ENCODE data around the gene ATP6V1G1. TPM values are rescaled to one million over a fixed set of nuclear protein-coding genes. Genes with fewer than 3 reads are reported as not detected.

ATP6V1G1 gene
- total and polyA plus RNA-seq, 2 experiments from 2014 or later = 166 to 509 TPM

DNA sequence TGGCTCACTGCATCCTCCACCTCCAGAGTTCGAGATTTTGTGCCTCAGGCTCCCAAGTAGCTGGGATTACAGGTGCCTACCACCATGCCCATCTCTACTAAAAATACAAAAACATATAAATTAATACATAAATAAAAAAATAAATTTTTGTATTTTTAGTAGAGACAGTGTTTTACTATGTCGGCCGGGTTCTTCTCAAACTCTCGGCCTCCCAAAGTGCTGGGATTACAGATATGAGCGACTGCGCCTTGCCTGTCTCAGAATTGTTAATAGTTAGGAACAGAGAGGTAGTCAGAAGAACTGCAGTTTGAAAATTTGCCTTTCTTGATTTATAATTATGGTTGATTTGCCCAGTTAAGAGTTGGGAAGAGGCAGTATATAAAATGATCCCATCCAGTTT is 2.8 kb downstream of the ATP6V1G1 start (continued):
- TF ChIP-seq, protein P1, sequence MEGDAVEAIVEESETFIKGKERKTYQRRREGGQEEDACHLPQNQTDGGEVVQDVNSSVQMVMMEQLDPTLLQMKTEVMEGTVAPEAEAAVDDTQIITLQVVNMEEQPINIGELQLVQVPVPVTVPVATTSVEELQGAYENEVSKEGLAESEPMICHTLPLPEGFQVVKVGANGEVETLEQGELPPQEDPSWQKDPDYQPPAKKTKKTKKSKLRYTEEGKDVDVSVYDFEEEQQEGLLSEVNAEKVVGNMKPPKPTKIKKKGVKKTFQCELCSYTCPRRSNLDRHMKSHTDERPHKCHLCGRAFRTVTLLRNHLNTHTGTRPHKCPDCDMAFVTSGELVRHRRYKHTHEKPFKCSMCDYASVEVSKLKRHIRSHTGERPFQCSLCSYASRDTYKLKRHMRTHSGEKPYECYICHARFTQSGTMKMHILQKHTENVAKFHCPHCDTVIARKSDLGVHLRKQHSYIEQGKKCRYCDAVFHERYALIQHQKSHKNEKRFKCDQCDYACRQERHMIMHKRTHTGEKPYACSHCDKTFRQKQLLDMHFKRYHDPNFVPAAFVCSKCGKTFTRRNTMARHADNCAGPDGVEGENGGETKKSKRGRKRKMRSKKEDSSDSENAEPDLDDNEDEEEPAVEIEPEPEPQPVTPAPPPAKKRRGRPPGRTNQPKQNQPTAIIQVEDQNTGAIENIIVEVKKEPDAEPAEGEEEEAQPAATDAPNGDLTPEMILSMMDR (conservative IDR thresholded peaks at IDR 0.05; ENCODE audit: low read depth in 2 of 2) = no peak
- no peak for TF ChIP-seq EZH2phosphoT487 (IDR thresholded peaks at IDR 0.05; ENCODE audit: unreplicated experiment)
- TF ChIP-seq, protein P2, sequence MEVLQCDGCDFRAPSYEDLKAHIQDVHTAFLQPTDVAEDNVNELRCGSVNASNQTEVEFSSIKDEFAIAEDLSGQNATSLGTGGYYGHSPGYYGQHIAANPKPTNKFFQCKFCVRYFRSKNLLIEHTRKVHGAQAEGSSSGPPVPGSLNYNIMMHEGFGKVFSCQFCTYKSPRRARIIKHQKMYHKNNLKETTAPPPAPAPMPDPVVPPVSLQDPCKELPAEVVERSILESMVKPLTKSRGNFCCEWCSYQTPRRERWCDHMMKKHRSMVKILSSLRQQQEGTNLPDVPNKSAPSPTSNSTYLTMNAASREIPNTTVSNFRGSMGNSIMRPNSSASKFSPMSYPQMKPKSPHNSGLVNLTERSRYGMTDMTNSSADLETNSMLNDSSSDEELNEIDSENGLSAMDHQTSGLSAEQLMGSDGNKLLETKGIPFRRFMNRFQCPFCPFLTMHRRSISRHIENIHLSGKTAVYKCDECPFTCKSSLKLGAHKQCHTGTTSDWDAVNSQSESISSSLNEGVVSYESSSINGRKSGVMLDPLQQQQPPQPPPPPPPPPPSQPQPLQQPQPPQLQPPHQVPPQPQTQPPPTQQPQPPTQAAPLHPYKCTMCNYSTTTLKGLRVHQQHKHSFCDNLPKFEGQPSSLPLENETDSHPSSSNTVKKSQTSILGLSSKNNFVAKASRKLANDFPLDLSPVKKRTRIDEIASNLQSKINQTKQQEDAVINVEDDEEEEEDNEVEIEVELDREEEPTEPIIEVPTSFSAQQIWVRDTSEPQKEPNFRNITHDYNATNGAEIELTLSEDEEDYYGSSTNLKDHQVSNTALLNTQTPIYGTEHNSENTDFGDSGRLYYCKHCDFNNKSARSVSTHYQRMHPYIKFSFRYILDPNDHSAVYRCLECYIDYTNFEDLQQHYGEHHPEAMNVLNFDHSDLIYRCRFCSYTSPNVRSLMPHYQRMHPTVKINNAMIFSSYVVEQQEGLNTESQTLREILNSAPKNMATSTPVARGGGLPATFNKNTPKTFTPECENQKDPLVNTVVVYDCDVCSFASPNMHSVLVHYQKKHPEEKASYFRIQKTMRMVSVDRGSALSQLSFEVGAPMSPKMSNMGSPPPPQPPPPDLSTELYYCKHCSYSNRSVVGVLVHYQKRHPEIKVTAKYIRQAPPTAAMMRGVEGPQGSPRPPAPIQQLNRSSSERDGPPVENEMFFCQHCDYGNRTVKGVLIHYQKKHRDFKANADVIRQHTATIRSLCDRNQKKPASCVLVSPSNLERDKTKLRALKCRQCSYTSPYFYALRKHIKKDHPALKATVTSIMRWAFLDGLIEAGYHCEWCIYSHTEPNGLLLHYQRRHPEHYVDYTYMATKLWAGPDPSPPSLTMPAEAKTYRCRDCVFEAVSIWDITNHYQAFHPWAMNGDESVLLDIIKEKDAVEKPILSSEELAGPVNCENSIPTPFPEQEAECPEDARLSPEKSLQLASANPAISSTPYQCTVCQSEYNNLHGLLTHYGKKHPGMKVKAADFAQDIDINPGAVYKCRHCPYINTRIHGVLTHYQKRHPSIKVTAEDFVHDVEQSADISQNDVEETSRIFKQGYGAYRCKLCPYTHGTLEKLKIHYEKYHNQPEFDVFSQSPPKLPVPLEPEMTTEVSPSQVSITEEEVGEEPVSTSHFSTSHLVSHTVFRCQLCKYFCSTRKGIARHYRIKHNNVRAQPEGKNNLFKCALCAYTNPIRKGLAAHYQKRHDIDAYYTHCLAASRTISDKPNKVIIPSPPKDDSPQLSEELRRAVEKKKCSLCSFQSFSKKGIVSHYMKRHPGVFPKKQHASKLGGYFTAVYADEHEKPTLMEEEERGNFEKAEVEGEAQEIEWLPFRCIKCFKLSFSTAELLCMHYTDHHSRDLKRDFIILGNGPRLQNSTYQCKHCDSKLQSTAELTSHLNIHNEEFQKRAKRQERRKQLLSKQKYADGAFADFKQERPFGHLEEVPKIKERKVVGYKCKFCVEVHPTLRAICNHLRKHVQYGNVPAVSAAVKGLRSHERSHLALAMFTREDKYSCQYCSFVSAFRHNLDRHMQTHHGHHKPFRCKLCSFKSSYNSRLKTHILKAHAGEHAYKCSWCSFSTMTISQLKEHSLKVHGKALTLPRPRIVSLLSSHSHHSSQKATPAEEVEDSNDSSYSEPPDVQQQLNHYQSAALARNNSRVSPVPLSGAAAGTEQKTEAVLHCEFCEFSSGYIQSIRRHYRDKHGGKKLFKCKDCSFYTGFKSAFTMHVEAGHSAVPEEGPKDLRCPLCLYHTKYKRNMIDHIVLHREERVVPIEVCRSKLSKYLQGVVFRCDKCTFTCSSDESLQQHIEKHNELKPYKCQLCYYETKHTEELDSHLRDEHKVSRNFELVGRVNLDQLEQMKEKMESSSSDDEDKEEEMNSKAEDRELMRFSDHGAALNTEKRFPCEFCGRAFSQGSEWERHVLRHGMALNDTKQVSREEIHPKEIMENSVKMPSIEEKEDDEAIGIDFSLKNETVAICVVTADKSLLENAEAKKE (CRISPR knock-in tag; IDR thresholded peaks at IDR 0.05) = no peak

DNA sequence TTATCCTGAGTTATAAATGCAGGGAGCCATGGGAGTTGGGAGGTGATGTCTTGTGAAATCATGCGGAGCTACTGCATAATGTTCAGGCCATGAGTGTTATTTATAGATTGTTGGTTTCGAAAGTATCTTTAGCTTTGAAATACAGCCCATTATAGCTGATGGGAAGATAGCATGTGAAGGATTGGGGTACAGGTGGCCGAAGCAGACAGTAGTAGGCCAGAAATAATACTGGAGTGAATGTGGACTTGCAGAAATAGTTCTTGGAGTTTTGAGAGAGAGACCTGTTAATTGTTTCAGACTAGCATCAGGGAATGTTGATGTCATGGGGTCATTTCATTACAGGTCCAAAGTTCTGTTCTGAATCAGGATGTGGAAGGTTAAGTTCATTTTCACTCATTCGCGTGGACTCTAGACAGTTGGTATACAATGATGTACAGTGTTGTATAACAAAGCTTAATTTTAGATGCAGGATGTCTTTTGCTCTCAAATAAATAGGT is 3.8 kb downstream of the ATP6V1G1 start:
- H4K20me1 ChIP-seq (replicated peaks; ENCODE audit: insufficient read depth) = peaks cover 65% of the 10 kb centered on the region
- peaks cover 26% of the 10 kb centered on the region for H3K4me1 Mint-ChIP-seq
- no peak overlapping the region for H2AFZ ChIP-seq
- peak overlapping the region; percentile 30; the same call in 1 of the 2 replicates for H3K4me3 ChIP-seq
- no peaks in the 10 kb centered on the region for H3K27me3 ChIP-seq (ENCODE audit: insufficient read depth)
- H3K27ac ChIP-seq (ENCODE audit: low read depth) = 0 out of 2 replicates have a peak overlapping the region, but pooled peaks have one; percentile 39
- H3K9me2 ChIP-seq (ENCODE audit: insufficient read depth) = no peaks in the 10 kb centered on the region
- H3K36me3 Mint-ChIP-seq (ENCODE audit: low read depth) = peaks cover 69% of the 10 kb centered on the region
- H3K27me3 Mint-ChIP-seq (ENCODE audit: insufficient read depth, low read depth, poor library complexity) = peaks cover 6% of the 10 kb centered on the region
- H3K4me1 ChIP-seq (ENCODE audit: insufficient read depth) = peaks cover 21% of the 10 kb centered on the region
- ATAC-seq (no peak), DNase-seq (ENCODE audit: low spot score) (no peak)
- H3K4me3 Mint-ChIP-seq = no peak overlapping the region
- no peak for TF ChIP-seq ZNF331 (CRISPR knock-in tag; IDR thresholded peaks at IDR 0.05; ENCODE audit: low read depth)
- no peak for TF ChIP-seq CREB1 (CRISPR knock-in tag; IDR thresholded peaks at IDR 0.05; ENCODE audit: low read depth)
- TF ChIP-seq, protein P2 (CRISPR knock-in tag; IDR thresholded peaks at IDR 0.05) = no peak
- H3K9me3 Mint-ChIP-seq = no peaks in the 10 kb centered on the region; the same call in 2 of the 3 replicates
- no peak overlapping the region for H3K27ac Mint-ChIP-seq
- H3F3A ChIP-seq (replicated peaks; ENCODE audit: low read depth) = peaks cover 6% of the 10 kb centered on the region; the same call in 1 of the 2 replicates
- H3K79me2 ChIP-seq (replicated peaks; ENCODE audit: insufficient read depth) = peaks cover 85% of the 10 kb centered on the region
- H3K4me2 ChIP-seq = no peak overlapping the region
- H3K36me3 ChIP-seq (ENCODE audit: insufficient read depth) = peaks cover 30% of the 10 kb centered on the region
